UCSD-AML1 (cell line): ENCODE measurements around the gene SPRY4.
A peak's percentile ranks its signal among the peaks of the same experiment; 100 is the strongest.
"Not testable (repeated sequence)": the region's sequence is repeated elsewhere in the genome, so short reads cannot be mapped to it uniquely, and the experiment has no call there.

Source experiments
- DNase-seq: peaks from one replicate; lab custom pipeline; 2025; ENCODE audit not compliant: unreplicated experiment; lab: John Stamatoyannopoulos, UW

Gene SPRY4

GRCh38 chr5:142295960-142296860, 28.6 kb downstream of the SPRY4 start:
- no peak for DNase-seq

DNA sequence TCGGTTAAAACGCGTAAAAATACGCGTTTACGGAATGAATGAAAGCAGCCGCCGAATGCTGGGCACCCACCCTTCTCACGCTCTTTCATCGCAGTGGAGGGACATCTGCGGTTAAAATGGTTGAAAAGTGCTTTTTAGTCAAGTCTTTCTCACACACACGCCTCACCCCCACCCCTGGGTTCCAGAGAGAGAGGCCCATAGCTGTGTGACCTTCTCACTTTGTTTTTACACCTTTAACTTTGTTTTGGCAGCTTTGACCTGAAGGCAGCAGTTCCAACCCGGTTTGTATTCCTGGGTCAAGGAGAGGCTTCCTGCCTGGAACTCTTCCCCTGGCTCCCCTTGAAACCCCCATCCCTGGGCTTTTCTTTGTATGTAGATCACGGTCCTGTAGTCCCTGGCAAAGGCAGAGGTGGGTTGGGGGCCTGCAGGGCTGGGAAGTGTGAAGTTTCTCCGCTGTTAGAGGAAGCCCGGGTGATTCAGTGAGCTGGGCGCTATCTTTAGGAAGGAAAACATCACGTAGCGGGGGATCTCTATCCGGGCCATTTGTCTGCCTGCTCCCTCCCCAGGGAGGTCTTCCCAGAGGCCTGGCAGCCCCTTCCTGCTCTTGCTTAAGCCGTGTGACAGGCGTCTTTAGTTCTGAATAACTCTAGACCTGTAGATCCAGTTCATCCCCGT, 29.6 kb downstream of the SPRY4 start:
- no peak for DNase-seq

DNA sequence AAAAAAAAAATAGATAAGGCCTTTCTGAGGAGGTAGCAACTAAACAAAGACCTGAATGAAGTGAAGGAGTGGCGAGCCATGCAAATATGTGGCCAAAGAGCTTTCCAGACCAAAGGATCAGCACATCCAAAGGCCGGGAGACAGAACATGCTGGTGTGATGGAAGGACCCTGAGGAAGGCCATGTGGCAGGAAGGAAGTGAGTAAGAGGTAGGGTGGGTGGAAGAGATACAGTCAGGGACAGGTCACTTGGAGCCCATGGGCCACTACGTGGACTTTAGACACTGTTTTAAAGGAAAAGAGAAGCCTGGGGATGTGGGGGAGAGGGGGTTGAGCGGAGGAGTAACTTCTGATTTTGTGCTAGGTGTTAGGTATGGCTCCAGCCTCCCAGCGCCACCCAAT, 31.3 kb downstream of the SPRY4 start:
- no peak for DNase-seq

DNA sequence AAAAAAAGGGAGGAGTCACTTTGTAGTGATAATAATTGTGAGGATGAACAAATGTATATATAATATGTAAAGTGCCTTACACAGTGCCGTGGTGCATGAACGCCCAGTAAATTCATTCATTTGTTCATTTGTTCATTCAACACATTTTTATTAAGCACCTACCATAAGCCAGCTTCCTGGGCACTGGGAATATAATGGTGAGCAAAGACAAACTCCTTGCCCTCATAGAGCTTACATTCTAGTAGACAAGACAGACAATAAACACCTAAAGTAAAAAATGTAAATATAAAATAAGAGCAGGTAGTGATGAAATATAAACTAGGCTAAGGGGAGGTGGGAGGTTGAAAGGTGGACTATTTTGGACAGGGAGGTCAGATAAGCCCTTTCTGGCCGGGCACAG, 32.0 kb downstream of the SPRY4 start:
- no peak for DNase-seq

DNA sequence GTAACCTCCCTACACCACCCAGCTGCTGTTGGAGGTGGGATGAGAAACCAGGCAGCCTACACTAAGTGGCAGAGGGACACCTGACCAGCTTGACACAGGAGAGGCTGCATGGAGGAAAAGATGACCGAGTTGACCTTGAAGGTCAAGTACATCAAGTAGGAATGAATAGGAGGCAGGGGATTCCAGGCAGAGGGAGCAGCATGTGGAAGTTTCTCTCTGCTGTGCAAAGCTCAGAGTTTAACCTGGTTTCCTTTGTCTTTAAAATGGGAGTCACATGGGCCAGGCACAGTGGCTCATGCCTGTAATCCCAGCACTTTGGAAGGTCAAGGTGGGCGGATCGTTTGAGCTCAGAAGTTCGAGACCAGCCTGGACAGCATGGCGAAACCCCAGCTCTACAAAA, 32.6 kb downstream of the SPRY4 start:
- DNase-seq: no peak

DNA sequence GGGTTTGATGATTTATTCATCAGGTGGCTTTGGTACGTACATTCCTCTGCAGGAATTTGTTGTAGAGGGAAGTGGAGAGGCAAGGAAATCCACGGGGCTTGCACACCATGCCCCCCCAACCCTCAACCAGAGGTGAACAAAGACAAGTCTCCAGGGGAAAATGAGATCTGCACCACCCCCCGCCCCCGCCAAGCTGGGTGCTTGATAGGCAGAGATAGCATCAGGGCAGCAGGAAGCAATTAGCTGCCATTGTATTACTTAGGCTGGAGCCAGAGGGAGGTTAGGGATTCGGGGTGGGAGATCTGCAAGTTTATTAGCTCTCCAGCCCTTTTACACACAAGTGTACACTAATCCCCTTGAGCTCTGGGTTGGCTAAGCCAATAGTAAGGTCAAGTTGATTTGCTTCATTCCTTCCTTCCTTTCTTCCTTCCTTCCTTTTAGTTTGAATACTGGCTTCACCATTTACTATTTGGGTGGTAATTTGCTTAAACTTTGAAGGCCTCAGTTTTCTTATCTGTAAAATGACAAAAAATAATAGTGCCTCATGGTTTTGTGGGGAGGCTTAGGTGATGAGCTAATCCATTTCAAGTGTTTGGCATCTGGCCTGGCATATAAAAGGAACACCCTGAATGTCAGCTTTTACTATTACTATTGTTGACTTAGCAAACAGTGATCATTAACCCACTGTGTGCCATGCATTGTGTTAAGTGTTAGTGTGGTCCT, 34.1 kb downstream of the SPRY4 start:
- no peak for DNase-seq

DNA sequence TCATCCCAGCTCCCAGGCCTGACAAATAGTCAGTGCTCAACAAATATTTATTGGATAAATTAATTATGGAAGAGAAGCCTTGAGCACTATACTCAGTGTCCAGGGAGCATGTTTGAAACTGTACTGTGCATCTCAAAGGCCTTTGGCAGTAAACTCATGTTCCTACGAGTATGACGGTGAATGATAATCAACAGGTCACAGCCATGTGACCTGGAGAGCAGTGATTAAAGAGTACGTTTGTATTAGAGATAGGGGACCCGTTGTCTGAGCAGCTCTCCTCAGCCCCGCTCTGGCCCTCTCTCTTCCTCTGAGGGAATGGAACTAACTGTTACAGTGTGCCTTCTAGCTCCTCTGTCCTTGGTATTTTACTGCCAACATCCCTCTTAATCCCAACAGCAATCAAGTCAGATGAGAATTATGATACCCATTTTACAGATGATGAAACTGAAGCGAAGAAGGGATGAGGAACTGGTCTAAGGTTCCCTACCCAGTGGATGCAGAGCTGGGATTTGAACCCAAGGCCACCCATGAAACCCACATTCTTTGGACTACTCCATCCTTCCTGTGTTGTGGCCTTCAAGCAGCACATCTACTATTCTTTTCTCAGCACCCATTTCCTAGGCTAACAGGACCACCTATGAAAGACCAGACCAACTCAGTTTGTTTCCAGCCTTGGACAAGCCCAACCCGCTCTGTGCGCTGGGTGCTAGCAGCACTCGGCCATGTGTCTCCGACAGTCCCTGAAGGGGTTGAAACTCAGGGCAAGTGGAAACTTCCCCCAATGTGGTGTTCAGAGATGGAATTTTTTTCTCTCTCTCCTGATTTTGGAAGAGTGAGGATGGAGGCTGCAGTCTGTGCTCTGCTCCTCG, 34.9 kb downstream of the SPRY4 start:
- DNase-seq: no peak

- DNase-seq: no peak
These were observed 36.9 kb downstream of the SPRY4 start for GRCh38 chr5:142287973-142288313.

DNA sequence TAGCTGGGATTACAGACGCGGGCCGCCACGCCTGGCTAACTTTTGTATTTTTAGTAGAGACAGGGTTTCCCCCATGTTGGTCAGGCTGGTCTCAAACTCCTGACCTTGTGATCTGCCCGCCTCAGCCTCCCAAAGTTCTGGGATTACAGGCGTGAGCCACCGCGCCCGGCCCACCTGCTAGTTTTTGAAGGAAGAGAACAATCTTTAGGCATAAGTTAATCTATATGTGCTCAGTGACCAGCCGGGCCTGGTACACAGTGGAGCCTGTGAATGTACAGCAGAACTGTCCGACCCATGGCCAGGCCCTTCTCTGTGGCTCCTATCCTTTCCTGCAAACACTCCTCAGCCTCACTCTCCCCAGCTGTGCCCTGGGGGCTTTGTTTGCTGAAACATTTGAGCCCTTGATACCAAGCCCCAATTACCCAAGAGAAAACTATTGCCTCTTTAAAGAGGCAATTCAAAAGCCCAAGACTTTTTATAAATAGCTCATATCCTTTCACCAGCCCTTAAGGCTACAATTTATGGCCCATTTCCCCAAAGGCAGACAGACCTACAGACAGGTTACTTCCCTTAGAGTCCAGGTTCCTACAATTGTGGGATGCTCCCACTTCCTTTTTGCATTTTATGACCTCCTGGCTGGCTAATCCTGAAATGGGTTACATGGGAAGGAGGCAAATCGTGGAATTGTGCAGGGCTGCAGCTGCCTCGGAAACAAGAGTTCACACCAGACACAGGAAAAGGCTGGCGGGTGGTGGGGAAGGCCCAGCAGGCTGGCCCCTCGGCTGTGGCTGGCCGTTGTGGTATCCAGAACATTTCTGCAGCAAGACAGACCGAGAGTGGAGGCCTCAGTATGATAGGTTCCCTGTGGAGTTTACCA, 37.5 kb downstream of the SPRY4 start:
- DNase-seq: peak; percentile 11

DNA sequence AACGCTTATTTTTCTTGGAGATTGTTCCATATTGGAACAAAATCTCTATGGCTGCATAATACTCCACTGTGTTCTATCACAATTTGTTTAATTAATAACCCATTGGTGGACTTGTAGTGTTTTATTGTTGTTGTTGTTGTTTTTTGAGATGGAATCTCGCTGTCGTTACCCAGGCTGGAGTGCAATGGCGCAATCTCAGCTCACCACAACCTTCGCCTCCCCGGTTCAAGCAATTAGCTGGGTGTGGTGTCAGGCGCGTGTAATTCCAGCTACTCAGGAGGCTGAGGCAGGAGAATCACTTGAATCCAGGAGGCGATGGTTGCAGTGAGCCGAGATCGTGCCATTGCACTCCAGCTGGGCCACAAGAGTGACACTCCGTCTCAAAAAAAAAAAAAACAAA, 38.7 kb downstream of the SPRY4 start:
- DNase-seq: no peak

DNA sequence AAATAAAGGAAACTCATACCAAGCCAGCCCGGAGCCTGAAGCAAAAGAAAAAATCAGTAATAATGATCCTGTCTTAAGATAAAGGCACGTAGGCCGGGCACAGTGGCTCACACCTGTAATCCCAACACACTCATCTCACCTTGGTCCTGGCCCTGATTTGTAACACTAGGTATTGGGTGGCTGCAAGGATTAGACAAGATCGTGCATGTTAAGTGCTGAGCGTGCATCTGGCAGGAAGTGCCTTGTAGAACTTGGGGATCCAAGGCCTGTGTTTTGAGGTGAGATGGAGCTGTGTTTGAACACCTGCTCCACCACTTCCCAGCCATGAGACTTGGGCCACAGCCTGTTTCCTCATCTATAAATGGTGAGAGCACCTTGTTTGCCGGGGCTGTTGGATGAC, 41.5 kb downstream of the SPRY4 start:
- DNase-seq: no peak

DNA sequence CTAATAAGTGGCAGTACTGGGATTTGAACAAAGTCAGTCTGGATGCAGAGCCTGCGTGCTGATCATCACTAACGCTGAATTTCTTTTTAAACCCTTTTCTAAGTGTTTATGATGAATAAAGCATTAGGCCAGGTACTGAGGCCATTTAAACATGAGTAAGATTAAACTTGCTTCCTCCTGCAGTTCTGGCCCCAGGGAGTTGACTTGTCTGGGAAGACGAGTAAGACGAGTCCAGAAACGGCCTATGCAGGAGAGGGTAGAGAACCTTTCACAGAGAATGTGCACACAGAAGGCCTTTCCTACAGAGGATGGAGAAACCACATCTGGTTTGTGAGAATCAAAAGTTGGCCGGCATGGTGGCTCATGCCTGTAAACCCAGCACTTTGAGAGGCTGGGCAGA, 42.9 kb downstream of the SPRY4 start:
- no peak for DNase-seq

DNA sequence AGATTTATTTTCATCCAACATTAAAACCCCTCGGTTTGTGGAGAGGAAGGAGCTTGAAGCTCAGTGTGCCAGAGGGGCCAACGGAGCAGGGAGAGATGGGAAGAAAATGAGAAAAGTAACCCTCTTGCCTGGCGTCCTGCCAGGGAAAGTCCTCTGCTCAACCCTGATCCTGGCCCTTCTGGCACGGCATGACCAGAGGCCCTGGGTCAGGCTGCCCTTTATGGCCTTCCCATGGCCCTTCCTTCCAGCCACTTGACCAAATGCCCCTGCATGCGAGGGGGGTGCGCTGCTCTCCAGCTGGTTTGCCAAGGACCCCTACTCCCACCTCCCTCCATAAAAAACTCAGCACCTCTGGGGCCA, 43.8 kb downstream of the SPRY4 start:
- no peak for DNase-seq

- DNase-seq: no peak
These were observed 44.5 kb downstream of the SPRY4 start for GRCh38 chr5:142280066-142281007.

- DNase-seq: no peak
These were observed 46.2 kb downstream of the SPRY4 start for GRCh38 chr5:142278627-142279026.

DNA sequence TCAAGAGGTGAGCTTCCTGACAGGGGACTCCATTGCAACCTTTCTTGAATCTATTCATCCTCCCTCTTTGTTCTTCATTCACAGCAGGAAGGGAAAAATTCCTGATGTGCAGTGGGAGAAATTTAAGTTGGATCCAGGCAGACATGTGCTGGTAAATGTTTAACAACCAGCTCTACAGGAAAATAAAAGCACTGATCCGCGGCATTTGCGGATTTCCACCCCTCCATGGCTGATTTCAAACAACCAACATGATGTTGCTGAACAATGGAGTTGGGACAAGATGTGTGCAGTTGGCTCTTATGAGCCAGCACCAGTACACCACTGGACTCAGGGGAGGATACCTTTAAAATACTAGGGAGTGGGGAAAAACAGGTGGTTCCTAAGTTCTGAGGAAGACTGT, 47.0 kb downstream of the SPRY4 start:
- DNase-seq: no peak

DNA sequence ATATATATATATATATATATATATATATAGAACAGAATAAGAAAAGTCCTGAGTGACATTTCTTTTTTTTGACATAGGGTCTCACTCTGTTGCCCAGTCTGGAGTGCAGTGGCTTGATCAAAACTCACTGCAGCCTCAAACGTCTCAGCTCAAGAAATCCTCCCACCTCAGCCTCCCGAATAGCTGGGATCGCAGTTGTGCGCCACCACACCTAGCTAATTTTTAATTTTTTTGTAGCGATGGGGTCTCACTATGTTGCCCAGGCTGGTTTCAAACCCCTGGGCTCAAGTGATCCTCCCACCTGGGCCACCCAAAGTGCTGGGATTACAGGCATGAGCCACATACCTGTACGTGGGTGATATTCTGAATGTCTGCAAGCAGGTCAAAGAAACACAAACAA, 48.3 kb downstream of the SPRY4 start:
- no peak for DNase-seq

GRCh38 chr5:142275496-142275895, 49.3 kb downstream of the SPRY4 start:
- DNase-seq: no peak

GRCh38 chr5:142272596-142272995, 52.2 kb downstream of the SPRY4 start:
- DNase-seq: not testable (repeated sequence)
